Cardiac muscle cell (in vitro differentiated cells and primary cell): Measurements from ENCODE around the gene MOCS3. TPM values are rescaled to one million over a fixed set of nuclear protein-coding genes. Genes with fewer than 3 reads are reported as not detected.

Source experiments
- DNase-seq, 2 donors: peaks; one replicate each; pipeline versions ENCODE4 v3.0.0 to v3.0.0-alpha.2; 2010 to 2017; ENCODE audit warnings: low read depth in 1 of 2, low spot score in 1 of 2
- H3K27ac ChIP-seq: fragments of 200-600 bp; sonication (generic); 2 replicates; pipeline ENCODE4 v1.5.1; 2016
- H3K27me3 ChIP-seq: fragments of 200-600 bp; sonication (generic); 2 replicates; pipeline ENCODE4 v1.6.0; 2016; ENCODE audit warnings: control low read depth
- H3K36me3 ChIP-seq: fragments of 200-600 bp; sonication (generic); 2 replicates; pipeline ENCODE4 v1.5.1; 2016; ENCODE audit warnings: control low read depth
- H3K4me1 ChIP-seq: fragments of 200-600 bp; sonication (generic); 2 replicates; pipeline ENCODE4 v1.8.1; 2017; ENCODE audit warnings: low read depth, mild to moderate bottlenecking, mixed run types
- H3K4me3 ChIP-seq: fragments of 200-600 bp; sonication (generic); 2 replicates; pipeline ENCODE4 v1.5.1; 2016; ENCODE audit warnings: mild to moderate bottlenecking
- H3K9me3 ChIP-seq: fragments of 200-600 bp; sonication (generic); 2 replicates; pipeline ENCODE4 v1.5.1; 2017; ENCODE audit warnings: low read depth, mild to moderate bottlenecking, control low read depth
- polyA plus RNA-seq: library from polyadenylated mRNA; unstranded; fragments of >200 nt; fragmentation: Nextera tagmentation; extraction: Ambion mirVana; gene quantifications from 2 replicates; pipeline ENCODE4 v1.2.1, GENCODE V29; 2016
- total RNA-seq: library from RNA; depleted of rRNA; stranded (reverse); fragments of >200 nt; gene quantifications from 2 replicates; pipeline ENCODE4 v1.2.3, GENCODE V29; 2016
- TF ChIP-seq, protein P1 (sequence below): IDR thresholded peaks from 2 replicates; pipeline ENCODE4 v1.5.1; 2012; ENCODE audit warnings: low read depth, mild to moderate bottlenecking, low read length

The MOCS3 gene
- total and polyA plus RNA-seq, 2 experiments from 2014 or later = 6.2 to 9.4 TPM

DNA sequence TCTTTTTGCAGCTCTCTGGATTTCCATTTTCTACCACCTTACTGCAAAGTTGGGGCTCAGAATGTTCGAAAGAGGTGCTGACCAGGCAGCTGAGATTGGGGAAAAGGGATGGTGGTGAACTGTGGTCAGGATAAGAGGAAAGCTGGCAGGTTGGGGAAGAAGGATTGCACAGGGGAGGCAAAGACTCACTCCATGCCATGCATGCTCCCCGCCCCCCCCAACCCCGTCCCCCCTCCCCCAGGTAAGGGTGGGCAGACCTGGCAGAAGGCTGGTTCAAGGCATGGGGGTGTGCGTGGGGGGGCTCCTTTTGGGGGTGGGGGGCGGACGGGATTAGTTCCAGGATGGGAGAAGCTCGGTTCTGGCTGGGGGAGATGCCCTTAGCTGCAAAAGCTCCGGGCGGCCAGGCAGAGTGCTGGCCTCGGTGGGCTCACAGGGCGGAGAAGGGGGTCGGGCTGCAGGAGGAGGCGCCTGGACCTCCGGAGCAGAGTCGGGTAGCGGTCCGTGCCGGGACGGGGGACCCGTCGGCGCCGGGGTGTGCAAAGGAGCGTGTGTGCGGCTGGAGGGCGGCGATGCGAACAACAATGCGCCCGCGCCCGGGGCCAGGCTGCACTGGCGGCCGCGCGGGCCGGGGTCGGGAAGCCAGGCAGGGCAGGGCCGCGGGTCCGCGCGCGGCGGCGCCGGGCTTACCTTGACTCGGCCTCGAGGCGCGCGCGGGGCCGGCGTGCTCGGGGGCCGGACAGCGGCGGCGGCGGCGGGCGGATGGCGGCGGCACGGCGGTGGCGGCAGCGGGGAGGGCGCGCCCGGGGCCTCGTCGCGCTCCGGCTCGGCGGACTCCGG is 28.3 kb upstream of the MOCS3 start:
- peak overlapping the region; percentile 100 for H3K27ac ChIP-seq
- H3K4me1 ChIP-seq = peaks cover 38% of the 10 kb centered on the region
- peak overlapping the region; percentile 93 for H3K4me3 ChIP-seq
- H3K27me3 ChIP-seq = no peaks in the 10 kb centered on the region
- H3K36me3 ChIP-seq = peaks cover 28% of the 10 kb centered on the region
- H3K9me3 ChIP-seq = no peaks in the 10 kb centered on the region
- TF ChIP-seq, protein P1, sequence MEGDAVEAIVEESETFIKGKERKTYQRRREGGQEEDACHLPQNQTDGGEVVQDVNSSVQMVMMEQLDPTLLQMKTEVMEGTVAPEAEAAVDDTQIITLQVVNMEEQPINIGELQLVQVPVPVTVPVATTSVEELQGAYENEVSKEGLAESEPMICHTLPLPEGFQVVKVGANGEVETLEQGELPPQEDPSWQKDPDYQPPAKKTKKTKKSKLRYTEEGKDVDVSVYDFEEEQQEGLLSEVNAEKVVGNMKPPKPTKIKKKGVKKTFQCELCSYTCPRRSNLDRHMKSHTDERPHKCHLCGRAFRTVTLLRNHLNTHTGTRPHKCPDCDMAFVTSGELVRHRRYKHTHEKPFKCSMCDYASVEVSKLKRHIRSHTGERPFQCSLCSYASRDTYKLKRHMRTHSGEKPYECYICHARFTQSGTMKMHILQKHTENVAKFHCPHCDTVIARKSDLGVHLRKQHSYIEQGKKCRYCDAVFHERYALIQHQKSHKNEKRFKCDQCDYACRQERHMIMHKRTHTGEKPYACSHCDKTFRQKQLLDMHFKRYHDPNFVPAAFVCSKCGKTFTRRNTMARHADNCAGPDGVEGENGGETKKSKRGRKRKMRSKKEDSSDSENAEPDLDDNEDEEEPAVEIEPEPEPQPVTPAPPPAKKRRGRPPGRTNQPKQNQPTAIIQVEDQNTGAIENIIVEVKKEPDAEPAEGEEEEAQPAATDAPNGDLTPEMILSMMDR = no peak
- DNase-seq = peak in 1 of 2 donors; percentile 49

DNA sequence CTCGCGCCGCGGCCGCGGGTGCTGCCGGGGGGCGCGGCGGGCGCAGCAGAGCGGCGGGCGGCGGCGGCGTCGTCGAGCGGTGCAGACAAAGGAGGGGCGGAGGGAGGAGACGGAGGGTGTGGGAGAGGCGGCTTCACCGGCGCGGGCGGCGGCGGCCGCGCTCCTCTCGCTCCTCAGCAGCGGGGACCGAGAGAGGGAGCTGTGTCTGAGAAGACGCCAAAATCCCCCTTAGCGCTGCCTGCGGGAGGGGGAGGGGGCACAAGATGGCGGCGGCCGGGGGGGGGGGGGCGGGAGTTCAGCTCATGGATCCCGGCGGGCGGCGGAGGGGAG is 27.7 kb upstream of the MOCS3 start:
- TF ChIP-seq, protein P1 = no peak
- no peak for DNase-seq
- peak overlapping the region; percentile 100 for H3K27ac ChIP-seq
- H3K27me3 ChIP-seq = no peaks in the 10 kb centered on the region
- H3K4me1 ChIP-seq = peaks cover 35% of the 10 kb centered on the region
- H3K36me3 ChIP-seq = peaks cover 33% of the 10 kb centered on the region
- H3K4me3 ChIP-seq = peak overlapping the region; percentile 66
- no peaks in the 10 kb centered on the region for H3K9me3 ChIP-seq

DNA sequence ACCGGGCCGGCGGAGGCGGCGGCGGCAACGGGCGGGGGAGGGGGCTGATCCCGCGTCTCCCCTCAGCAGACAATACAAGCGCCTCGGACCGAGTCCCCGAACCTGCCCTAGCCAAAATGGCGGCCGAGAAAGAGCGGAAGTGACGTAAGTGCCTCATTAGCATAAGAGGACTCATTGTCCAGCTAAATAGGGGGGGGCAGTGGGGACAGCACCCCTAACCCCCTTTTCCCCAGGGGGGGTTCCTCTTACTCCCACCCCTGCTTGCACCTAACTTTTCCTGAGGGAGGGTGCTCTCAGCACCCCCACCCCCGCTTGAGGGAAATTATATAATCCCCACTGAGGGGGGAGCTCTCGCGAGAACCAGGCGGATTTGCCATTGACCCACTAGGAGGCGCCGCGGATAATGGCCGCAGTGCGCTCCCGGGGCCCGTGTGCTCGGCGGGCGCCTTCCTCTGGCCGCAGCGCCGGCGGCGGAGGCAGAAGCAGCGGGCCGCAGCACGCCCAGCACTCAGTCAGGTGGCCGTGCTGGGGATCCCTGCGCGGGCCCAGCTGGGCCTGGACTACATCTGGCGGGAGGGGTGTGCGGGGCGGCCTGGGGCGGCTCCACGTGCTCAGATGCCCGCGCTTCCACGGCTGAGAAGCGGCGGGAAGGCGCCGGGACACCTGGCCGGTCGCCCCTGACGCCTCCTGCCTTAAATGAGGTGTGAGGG is 27.2 kb upstream of the MOCS3 start, which contains the start of gene ADNP:
ADNP (minus strand) TSS at position 132 of the 710 bp plus-strand sequence. CDS start 27,441 bp downstream, outside the sequence.
- Histone ChIP-seq H3K36me3 (peaks cover 37% of the 10 kb centered on the region), H3K4me1 (peaks cover 30% of the 10 kb centered on the region), H3K27ac (peak within 1 kb of the TSS; percentile 100), H3K4me3 (peak within 1 kb of the TSS; percentile 93), H3K9me3 (no peaks in the 10 kb centered on the region), H3K27me3 (no peaks in the 10 kb centered on the region)
- DNase-seq = peak; percentile 96 to 98
- TF ChIP-seq, protein P1 = peak; percentile 69

DNA sequence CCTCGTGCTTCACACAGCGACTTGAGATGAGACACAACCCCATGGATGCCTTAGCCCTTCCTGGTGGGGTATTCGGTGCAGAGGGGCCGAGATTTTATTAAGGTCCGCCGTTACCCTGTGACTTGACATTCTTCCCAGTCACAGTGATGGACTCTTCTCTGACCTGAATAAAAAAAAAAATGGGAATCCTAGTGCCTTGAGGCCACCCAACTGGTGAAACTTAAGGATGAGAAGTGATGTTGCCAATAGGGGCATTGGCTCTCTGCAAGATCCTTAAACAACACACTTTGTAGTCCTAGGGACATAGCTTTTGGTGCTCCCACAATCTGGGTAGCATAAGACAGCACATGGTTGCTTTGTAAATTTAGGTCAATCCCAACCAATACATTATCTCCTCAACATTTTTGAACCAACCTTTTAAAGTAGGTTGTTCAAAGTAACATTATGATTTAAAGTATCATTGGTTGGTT is 26.6 kb upstream of the MOCS3 start:
- DNase-seq = no peak
- H3K36me3 ChIP-seq = peaks cover 36% of the 10 kb centered on the region
- H3K4me1 ChIP-seq = peaks cover 24% of the 10 kb centered on the region
- H3K27me3 ChIP-seq = no peaks in the 10 kb centered on the region
- peak overlapping the region; percentile 100 for H3K27ac ChIP-seq
- no peaks in the 10 kb centered on the region for H3K9me3 ChIP-seq
- no peak overlapping the region for H3K4me3 ChIP-seq
- TF ChIP-seq, protein P1 = no peak

DNA sequence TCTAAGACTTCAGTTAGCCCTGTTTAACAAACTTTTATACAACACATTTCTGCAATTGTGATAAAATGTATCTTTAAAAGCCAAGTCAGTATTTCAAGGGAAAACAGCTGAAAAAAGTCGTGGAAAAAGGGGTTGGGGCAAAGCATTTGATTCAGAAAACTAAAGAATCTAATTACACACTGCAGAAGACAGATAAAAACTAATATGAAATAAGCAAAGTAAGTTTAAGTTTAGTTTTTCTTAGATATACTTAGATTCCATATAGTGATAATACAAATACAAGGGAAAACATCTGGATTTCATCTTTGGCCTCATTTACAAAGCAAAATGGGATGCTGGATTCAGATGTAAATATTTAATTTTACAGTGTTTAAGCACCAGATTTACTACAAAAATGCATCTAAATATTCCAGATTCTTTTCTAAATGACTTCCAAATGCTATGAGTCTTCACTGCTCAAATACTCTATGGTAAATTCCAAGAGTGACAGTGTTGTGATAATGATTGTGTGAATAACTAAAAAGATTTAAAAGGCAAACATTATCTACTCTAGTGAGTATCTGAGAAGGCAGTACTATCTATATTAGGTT is 25.8 kb upstream of the MOCS3 start:
- Histone ChIP-seq H3K27me3 (no peaks in the 10 kb centered on the region), H3K27ac (peak overlapping the region; percentile 100), H3K4me3 (no peak overlapping the region), H3K9me3 (no peaks in the 10 kb centered on the region), H3K36me3 (peaks cover 33% of the 10 kb centered on the region), H3K4me1 (peaks cover 17% of the 10 kb centered on the region)
- TF ChIP-seq, protein P1 = no peak
- DNase-seq = no peak
